ENCODE data around the gene CAV2. TPM values are rescaled to one million over a fixed set of nuclear protein-coding genes. Genes with fewer than 3 reads are reported as not detected.

Gene CAV2
- total and polyA plus RNA-seq, 2 of the 8 experiments (the other 6 are each of a cell fraction or from before 2014, with no cell fraction given), result 2.8 to 4.7 TPM

GRCh38 chr7:116483271-116483942 lies 16.1 kb upstream of the CAV2 start:
- no peaks in the 10 kb centered on the region for H3K79me1 ChIP-seq (ENCODE audit: low read depth, low read length)
- 91% methylated on average over 2 of the region's 2 CpGs; no CpG with 5 or more reads in 1 of the 2 experiments for WGBS, 2 experiments (ENCODE audit: extremely low coverage in 1 of 2, insufficient coverage in 1 of 2, insufficient read length in 1 of 2, insufficient replicate concordance in 2 of 2, low coverage in 1 of 2, low lambda C conversion rate in 2 of 2, missing lambda C conversion rate in 1 of 2)
- H3K27ac ChIP-seq (ENCODE audit: low read depth, low read length), result no peak overlapping the region
- no peak overlapping the region for H3K4me3 ChIP-seq (ENCODE audit: extremely low read depth in 1 of 4, insufficient read depth in 2 of 4, low read depth in 3 of 4, low read length in 4 of 4)
- H4K8ac ChIP-seq (ENCODE audit: extremely low read depth, insufficient read depth, low read length), result no peak overlapping the region
- H2BK15ac ChIP-seq (ENCODE audit: low read length), result no peak overlapping the region
- no peak overlapping the region for H3K18ac ChIP-seq (ENCODE audit: extremely low read depth, low read length)
- FAIRE-seq (no peak), DNase-seq (ENCODE audit: low read depth in 1 of 2, low spot score in 2 of 2) (no peak)
- 0 out of 2 replicates have a peak overlapping the region, but pooled peaks have one; percentile 75 for H2AK5ac ChIP-seq (ENCODE audit: low read depth, low read length)
- no peaks in the 10 kb centered on the region for H4K20me1 ChIP-seq (replicated peaks in 1 of 2; ENCODE audit: control insufficient read depth in 1 of 2, insufficient read depth in 2 of 2, low read length in 2 of 2)
- H4K5ac ChIP-seq (ENCODE audit: insufficient read length, low read depth, low read length), result no peak overlapping the region
- no peaks in the 10 kb centered on the region for H3K23me2 ChIP-seq (ENCODE audit: low read depth, low read length)
- H3K36me3 ChIP-seq (ENCODE audit: control insufficient read depth in 2 of 4, insufficient read depth in 4 of 4, low read length in 3 of 4), result no peaks in the 10 kb centered on the region
- H2BK5ac ChIP-seq (ENCODE audit: low read depth, low read length), result no peak overlapping the region
- H3K4ac ChIP-seq (replicated peaks; ENCODE audit: insufficient read length, low read depth, low read length), result no peak overlapping the region
- no peaks in the 10 kb centered on the region for H3K27me3 ChIP-seq (replicated peaks in 1 of 4; ENCODE audit: control insufficient read depth in 3 of 4, extremely low read depth in 1 of 4, insufficient read depth in 3 of 4, low read length in 3 of 4)
- no peaks in the 10 kb centered on the region for H3K9me3 ChIP-seq (ENCODE audit: insufficient read depth in 2 of 2, low read depth in 1 of 2, low read length in 1 of 2)
- no peak overlapping the region for H3K23ac ChIP-seq (ENCODE audit: insufficient read length)
- TF ChIP-seq ATF3 (IDR thresholded peaks at IDR 0.05; ENCODE audit: insufficient read depth, low read depth, low read length), result no peak
- no peak for TF ChIP-seq MAFK (IDR thresholded peaks at IDR 0.05; ENCODE audit: low read depth, low read length)
- no peak for TF ChIP-seq ASH2L (IDR thresholded peaks at IDR 0.05; ENCODE audit: low read length)
- no peak for TF ChIP-seq EZH2 (IDR thresholded peaks at IDR 0.05; ENCODE audit: low read depth, low read length, severe bottlenecking)
- no peak for TF ChIP-seq JUND (IDR thresholded peaks at IDR 0.05; ENCODE audit: low read length)
- no peak for TF ChIP-seq PHF8 (conservative IDR thresholded peaks at IDR 0.05; ENCODE audit: low read depth, low read length)
- no peak for TF ChIP-seq HDAC6 (IDR thresholded peaks at IDR 0.05; ENCODE audit: low read depth, low read length)
- H2BK20ac ChIP-seq (ENCODE audit: low read length), result no peak overlapping the region
- H3K4me1 ChIP-seq (replicated peaks in 1 of 4; ENCODE audit: control insufficient read depth in 3 of 4, insufficient read depth in 4 of 4, low read length in 3 of 4), result no peaks in the 10 kb centered on the region
- no peak overlapping the region for H3K14ac ChIP-seq (ENCODE audit: insufficient read length)
- CTCF ChIA-PET (ENCODE audit: partially characterized antibody), result interaction anchor here (1.1 kb wide), 1 partner anchor 13 kb away, joined by 5 read pairs; no protein-coding TSS in a partner anchor
- no peak overlapping the region for H3K4me2 ChIP-seq (ENCODE audit: insufficient read depth in 1 of 2, low read depth in 2 of 2, low read length in 2 of 2)
- H2AFZ ChIP-seq (ENCODE audit: low read length), result 0 out of 2 replicates have a peak overlapping the region, but pooled peaks have one; percentile 14
- H4K91ac ChIP-seq (replicated peaks; ENCODE audit: insufficient read length, low read length), result no peak overlapping the region
- no peak overlapping the region for H3K9ac ChIP-seq (replicated peaks in 1 of 4; ENCODE audit: extremely low read depth in 1 of 4, low read depth in 3 of 4, low read length in 3 of 4)
- POLR2A ChIA-PET (ENCODE audit: partially characterized antibody), result no interaction called here
- no peak overlapping the region for H2BK120ac ChIP-seq (replicated peaks; ENCODE audit: low read depth, low read length)
- H2BK12ac ChIP-seq (ENCODE audit: low read depth, low read length), result no peak overlapping the region
- no peaks in the 10 kb centered on the region for H3K79me2 ChIP-seq (ENCODE audit: control insufficient read depth in 1 of 2, insufficient read depth in 2 of 2, low read length in 2 of 2)
- H3K56ac ChIP-seq (replicated peaks; ENCODE audit: insufficient read length, low read depth, low read length), result no peak overlapping the region
